Bronchial epithelial cell (primary cell): ENCODE results near the gene VPS11. TPM values are rescaled to one million over a fixed set of nuclear protein-coding genes. Genes with fewer than 3 reads are reported as not detected.
A peak's percentile ranks its signal among the peaks of the same experiment; 100 is the strongest.
"Not testable (repeated sequence)": the region's sequence is repeated elsewhere in the genome, so short reads cannot be mapped to it uniquely, and the experiment has no call there.

Source experiments
- DNase-seq: peaks from one replicate; pipeline ENCODE4 v3.0.0-alpha.2; 2010; ENCODE audit warnings: low read depth
- FAIRE-seq: peaks from 2 replicates; lab custom pipeline; 2011; peaks lifted over from hg19 to GRCh38; lab: Jason Lieb, UNC
- H3K27me3 ChIP-seq: 2 replicates; pipeline ENCODE4 v1.5.1; 2011; ENCODE audit warnings: low read length; ENCODE audit not compliant: control insufficient read depth, insufficient read depth
- H3K36me3 ChIP-seq: 2 replicates; pipeline ENCODE4 v1.5.1; 2011; ENCODE audit warnings: low read length; ENCODE audit not compliant: control insufficient read depth, insufficient read depth
- H3K4me3 ChIP-seq: 2 replicates; pipeline ENCODE4 v1.5.1; 2011; ENCODE audit warnings: mild to moderate bottlenecking, low read depth, low read length, control low read depth
- CTCF ChIP-seq: IDR thresholded peaks from 2 replicates; pipeline ENCODE4 v1.5.1; 2011; ENCODE audit warnings: mild to moderate bottlenecking, moderate library complexity, low read length, control low read depth, inconsistent platforms; ENCODE audit not compliant: insufficient read depth, severe bottlenecking
- total RNA-seq: library from RNA; depleted of rRNA; stranded (reverse); fragments of >200 nt; gene quantifications from 2 replicates; pipeline ENCODE4 v1.2.1, GENCODE V29; 2014

The VPS11 gene
- total RNA-seq, 1 donor from 2014 or later: 24.5 TPM

- peak overlapping the region; percentile 71 for H3K4me3 ChIP-seq
- DNase-seq (peak; percentile 51), FAIRE-seq (no peak)
- H3K36me3 ChIP-seq: peaks cover 13% of the 10 kb centered on the region
- peak; percentile 44 for TF ChIP-seq CTCF
- H3K27me3 ChIP-seq: no peaks in the 10 kb centered on the region
Measured at GRCh38 chr11:119100246-119100970, 32.8 kb downstream of the VPS11 start.

- DNase-seq (no peak), FAIRE-seq (no peak)
- peaks cover 13% of the 10 kb centered on the region for H3K36me3 ChIP-seq
- H3K27me3 ChIP-seq: no peaks in the 10 kb centered on the region
- H3K4me3 ChIP-seq: peak overlapping the region; percentile 71
- peak; percentile 15 for TF ChIP-seq CTCF
Measured at GRCh38 chr11:119100994-119101758, 33.6 kb downstream of the VPS11 start.

GRCh38 chr11:119101759-119102423, 34.3 kb downstream of the VPS11 start, which contains the start of gene DPAGT1:
TSS of gene DPAGT1 (minus strand) at chr11:119101853. CDS start at chr11:119101655, 198 bp downstream.
- H3K27me3 ChIP-seq: no peaks in the 10 kb centered on the region
- peaks cover 10% of the 10 kb centered on the region for H3K36me3 ChIP-seq
- FAIRE-seq (peak; percentile 73), DNase-seq (peak; percentile 96)
- peak within 1 kb of the TSS; percentile 71 for H3K4me3 ChIP-seq
- TF ChIP-seq CTCF: no peak

GRCh38 chr11:119103161-119103664, 35.6 kb downstream of the VPS11 start:
- not testable (repeated sequence) for FAIRE-seq, H3K4me3 ChIP-seq

GRCh38 chr11:119103793-119104192, 36.2 kb downstream of the VPS11 start:
- DNase-seq (no peak), FAIRE-seq (no peak)
- TF ChIP-seq CTCF: no peak
- Histone ChIP-seq H3K27me3 (no peaks in the 10 kb centered on the region), H3K4me3 (no peak overlapping the region), H3K36me3 (no peaks in the 10 kb centered on the region)

More at GRCh38 chr11:119103161-119103664, 35.6 kb downstream of the VPS11 start:
- not testable (repeated sequence) for H3K36me3 ChIP-seq, DNase-seq, H3K27me3 ChIP-seq
